ENCODE measurements around the gene FAM20C. TPM values are rescaled to one million over a fixed set of nuclear protein-coding genes. Genes with fewer than 3 reads are reported as not detected.
A peak's percentile ranks its signal among the peaks of the same experiment; 100 is the strongest.
"Not testable (repeated sequence)": the region's sequence is repeated elsewhere in the genome, so short reads cannot be mapped to it uniquely, and the experiment has no call there.

FAM20C gene
- total RNA-seq, 1 donor from 2014 or later: 90.8 TPM

DNA sequence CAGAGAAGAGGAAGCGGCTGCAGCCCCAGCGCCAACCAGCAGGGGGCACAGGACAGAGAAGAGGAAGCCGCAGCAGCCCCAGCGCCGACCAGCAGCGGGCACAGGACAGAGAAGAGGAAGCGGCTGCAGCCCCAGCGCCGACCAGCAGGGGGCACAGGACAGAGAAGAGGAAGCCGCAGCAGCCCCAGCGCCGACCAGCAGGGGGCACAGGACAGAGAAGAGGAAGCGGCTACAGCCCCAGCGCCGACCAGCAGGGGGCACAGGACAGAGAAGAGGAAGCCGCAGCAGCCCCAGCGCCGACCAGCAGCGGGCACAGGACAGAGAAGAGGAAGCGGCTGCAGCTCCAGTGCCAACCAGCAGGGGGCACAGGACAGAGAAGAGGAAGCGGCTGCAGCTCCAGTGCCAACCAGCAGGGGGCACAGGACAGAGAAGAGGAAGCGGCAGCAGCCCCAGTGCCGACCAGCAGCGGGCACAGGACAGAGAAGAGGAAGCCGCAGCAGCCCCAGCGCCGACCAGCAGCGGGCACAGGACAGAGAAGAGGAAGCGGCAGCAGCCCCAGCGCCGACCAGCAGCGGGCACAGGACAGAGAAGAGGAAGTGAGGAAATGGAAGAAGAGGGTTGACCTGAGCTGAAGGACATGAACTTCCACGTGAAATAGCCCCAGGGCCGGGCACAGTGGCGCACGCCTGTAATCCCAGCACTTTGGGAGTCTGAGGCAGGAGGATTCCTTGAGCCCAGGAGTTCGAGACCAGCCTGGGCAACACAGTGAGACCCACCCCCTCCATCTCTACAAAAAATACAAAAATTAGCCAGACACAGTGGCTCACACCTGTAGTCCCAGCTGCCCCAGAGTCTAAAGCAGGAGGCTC is 71.3 kb downstream of the FAM20C start:
- H3K9me3 ChIP-seq; intact Hi-C loops (cut with DNase I); H3K4me1 ChIP-seq; H3K27me3 ChIP-seq; DNase-seq (ENCODE audit: low spot score in 2 of 2); H3K4me3 ChIP-seq; H3K27ac ChIP-seq: not testable (repeated sequence)
- peak in 2 of 3 experiments; percentile 5 to 42 for TF ChIP-seq CTCF (IDR thresholded peaks at IDR 0.05)
- peaks cover 23 to 27% of the 10 kb centered on the region in 2 donors for H3K36me3 ChIP-seq

DNA sequence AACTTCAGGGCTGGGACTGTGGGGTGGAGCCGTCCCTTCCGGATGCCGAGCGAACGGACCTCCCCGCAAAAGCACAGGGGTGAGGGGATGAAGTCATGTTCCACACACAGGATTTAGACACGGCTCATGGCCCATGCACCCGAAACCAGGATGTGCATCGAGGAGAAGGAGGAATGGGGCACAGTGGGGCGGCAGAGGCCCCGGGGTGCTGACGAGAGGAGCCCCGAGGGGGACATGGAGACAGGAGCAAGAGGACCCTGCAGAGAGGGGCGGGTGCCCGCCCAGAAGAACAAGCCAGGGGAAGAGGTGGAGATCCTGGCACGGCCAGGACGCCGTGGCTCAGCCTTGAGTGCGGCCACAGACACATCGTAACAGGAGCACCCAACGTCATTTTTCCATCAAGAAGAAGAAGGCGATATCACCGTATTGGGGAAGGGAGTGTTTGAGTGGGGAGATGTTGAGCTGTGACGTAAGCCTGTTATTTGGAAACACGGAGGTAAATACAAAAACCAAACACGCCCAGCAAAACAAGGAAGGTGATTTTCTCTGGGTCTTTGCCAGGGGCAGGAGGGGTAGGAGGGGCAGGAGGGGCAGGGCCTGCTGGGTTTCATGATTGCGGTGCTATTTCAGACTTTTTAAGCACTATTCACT is 72.3 kb downstream of the FAM20C start:
- no peak overlapping the region for H3K27ac ChIP-seq
- no peaks in the 10 kb centered on the region for H3K27me3 ChIP-seq
- no peak for DNase-seq (ENCODE audit: low spot score in 2 of 2)
- H3K4me1 ChIP-seq: no peaks in the 10 kb centered on the region
- no peaks in the 10 kb centered on the region for H3K9me3 ChIP-seq
- intact Hi-C loops (cut with DNase I): no loop called here
- H3K4me3 ChIP-seq: no peak overlapping the region
- peaks cover 13 to 18% of the 10 kb centered on the region in 2 donors for H3K36me3 ChIP-seq
- TF ChIP-seq CTCF (IDR thresholded peaks at IDR 0.05): no peak

GRCh38 chr7:265192-265997 is 73.0 kb downstream of the FAM20C start:
- Histone ChIP-seq H3K4me3 (no peak overlapping the region), H3K27ac (no peak overlapping the region), H3K36me3 (peaks cover 6 to 10% of the 10 kb centered on the region in 2 donors), H3K27me3 (no peaks in the 10 kb centered on the region), H3K9me3 (no peaks in the 10 kb centered on the region), H3K4me1 (no peaks in the 10 kb centered on the region)
- intact Hi-C loops (cut with DNase I): no loop called here
- TF ChIP-seq CTCF (IDR thresholded peaks at IDR 0.05): no peak
- DNase-seq (ENCODE audit: low spot score in 2 of 2): no peak

- Histone ChIP-seq H3K4me1 (no peaks in the 10 kb centered on the region), H3K9me3 (no peaks in the 10 kb centered on the region), H3K27ac (no peak overlapping the region), H3K36me3 (peaks cover 0 to 2% of the 10 kb centered on the region in 2 donors), H3K4me3 (no peak overlapping the region), H3K27me3 (no peaks in the 10 kb centered on the region)
- no peak for DNase-seq (ENCODE audit: low spot score in 2 of 2)
- intact Hi-C loops (cut with DNase I): no loop called here
- TF ChIP-seq CTCF (IDR thresholded peaks at IDR 0.05): no peak
Measured at GRCh38 chr7:265998-266850, 73.9 kb downstream of the FAM20C start.
